ENCODE results near the gene SLC9A9.

The SLC9A9 gene

DNA sequence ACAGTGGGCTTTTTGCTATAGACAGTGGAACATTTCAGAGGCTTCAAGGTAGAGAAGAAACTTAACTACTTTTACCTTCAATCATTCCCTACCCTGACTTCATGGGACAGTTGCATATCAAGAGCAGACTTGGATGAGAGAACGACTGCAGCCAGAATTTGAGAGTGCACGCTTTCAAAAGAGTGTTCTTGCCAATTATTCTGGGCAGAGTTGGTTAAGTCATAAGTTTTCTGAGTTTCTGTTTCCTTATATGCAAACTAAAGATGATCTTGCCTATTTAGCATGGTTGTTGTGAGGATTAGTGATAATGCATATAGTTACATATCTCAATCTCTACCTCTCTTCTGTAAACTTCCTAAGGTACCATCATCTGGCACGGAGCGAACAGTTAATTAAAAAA is 7.6 kb downstream of the SLC9A9 start:
- DNase-seq, result no peak

- no peak for DNase-seq
Observed at GRCh38 chr3:143839980-143840379, 8.3 kb downstream of the SLC9A9 start.

GRCh38 chr3:143837076-143837475 is 11.2 kb downstream of the SLC9A9 start:
- DNase-seq, result no peak

DNA sequence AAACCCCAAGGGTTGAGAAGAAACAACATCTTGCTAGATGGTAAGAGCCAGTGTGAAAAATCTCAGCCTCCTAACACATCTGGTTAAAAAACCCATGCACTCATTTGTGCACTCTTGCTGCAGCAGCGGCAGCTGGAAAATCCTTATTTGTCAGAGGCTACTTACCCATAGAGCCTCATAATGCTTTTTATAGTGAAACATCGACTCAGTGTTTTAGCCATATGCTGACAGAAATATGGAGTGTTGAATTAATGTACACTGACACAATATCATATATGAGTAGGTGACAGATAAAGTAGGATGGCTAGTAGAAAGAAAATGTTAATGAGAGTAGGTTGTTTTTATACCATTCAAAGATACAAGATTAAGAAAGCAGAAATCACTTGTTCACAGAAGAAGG is 13.0 kb downstream of the SLC9A9 start:
- DNase-seq, result peak; percentile 72

- peak; percentile 57 for DNase-seq
Observed at GRCh38 chr3:143832433-143832832, 15.8 kb downstream of the SLC9A9 start.

DNA sequence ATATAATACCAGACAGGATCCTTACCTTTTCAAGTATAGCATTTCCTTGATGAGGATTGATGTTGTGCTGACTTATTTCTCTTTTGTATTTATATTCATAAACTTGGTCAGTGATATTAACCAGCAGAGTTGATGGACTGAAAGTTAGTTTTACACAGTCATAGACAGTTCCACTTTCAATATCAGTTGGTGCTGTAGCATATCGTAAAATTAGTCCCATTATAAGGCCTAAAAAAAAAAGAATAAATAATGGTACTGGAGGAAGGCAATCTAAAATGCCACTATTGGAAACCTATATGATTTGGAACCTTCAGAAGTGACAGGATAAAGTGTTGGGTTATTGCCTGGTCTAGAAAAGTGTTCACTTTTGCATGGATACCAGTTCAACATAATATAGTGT is 16.3 kb downstream of the SLC9A9 start:
- peak; percentile 50 for DNase-seq

DNA sequence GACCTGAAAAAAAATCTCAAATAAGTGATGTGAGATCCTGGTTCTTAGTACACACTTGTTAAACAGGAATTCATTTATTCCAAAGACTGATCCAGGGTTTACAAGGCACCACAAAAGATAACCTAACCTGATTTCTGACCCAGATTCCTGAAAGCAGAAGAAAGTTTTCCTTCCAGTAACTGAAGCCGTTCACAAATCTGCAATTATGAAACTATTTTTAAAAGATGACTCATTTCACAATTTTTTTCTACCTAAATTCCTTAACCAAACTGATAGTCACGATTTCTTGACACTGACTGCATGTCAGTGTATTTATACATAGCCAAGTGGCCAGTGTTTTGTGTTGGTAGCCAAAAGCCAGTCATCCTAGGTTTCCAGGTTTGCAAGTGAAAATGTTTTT is 17.1 kb downstream of the SLC9A9 start:
- peak; percentile 73 for DNase-seq

- no peak for DNase-seq
Observed at GRCh38 chr3:143830786-143831185, 17.5 kb downstream of the SLC9A9 start.

DNA sequence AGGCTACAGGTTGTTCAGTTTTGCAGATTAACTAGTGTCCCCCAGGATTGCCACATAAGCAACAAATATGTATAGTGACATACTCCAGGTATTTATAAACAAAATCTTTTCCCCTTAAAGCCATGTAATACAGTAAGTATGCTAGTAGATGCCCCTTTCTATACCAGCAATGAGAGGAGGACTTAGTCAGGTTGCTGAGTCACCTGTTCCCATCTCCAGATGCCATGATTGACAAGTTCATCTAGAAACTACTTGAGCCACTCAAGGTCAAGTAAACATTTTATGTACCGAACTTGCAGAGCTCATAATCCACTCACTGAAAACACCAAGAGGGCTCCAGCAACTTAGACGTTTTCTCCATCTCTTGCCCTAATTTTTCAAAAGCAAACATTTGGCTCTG is 18.2 kb downstream of the SLC9A9 start:
- DNase-seq, result peak; percentile 46

- no peak for DNase-seq
Observed at GRCh38 chr3:143827425-143827824, 20.8 kb downstream of the SLC9A9 start.

DNA sequence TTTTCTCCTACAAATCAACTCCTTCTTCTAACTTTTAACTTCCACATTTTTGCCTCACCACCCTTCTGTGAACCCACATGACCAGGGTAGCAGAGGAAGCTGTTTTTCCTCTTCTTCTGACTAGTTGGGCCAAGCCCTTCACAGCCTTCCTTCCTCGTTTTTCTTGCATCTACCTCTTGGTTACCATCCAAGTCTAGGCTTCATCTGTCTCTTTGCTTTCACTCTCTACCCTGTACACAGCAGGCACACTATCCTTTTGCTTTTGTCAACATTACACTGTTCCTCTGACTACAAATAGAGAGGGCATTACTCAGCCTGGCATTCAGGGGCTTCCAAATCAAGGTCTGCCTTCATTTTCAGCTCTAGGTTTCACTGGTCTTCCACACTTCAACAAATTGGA is 22.0 kb downstream of the SLC9A9 start:
- no peak for DNase-seq

DNA sequence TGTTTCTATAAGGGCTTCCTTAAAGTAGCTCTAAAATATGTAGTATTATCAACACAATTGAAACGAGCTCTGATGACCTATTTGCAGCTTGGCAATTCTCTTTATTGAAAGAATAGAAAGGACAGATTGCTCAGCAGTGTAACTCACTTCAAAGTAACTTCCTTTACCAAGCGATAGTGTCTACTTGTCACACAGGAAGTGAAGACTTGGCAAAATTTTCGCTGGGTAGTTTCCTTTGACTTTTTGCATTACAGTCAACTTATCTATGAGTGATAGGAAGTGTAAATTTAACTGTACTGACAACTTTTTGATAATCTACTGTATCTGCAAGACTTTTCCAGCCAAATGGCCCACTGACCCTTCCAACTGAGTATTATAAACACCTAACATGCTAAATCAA is 22.8 kb downstream of the SLC9A9 start:
- DNase-seq, result peak; percentile 75

DNA sequence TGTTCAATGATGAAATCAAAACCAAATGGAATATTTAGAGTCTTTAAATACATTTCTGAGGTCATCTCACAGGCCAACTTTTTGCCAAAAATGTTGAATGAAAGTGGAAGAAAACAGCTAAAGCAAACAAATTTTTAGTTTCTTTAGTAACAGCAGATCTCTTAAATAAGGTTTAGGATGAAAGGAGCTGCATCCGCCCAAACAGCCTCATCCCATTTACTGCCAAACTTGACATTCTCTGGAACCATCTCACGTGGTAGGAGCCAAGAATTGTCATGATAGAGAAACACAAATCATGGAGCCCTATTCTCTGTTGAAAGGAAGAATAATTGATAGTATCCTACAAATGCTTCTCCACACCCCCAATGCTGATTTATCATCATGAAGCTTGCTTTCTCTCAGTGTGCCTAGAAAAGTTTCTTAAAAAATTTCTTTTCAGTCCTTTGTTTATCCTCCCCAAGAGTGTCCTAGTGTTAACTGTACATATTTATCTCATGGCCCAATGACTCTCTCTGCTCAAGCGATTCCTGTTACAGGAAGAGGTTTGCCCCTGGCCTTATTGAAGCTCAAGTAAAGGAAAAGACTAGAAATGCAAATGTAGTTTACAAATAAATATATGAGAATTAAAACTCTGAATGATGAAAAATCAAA is 23.4 kb downstream of the SLC9A9 start:
- DNase-seq, result no peak

DNA sequence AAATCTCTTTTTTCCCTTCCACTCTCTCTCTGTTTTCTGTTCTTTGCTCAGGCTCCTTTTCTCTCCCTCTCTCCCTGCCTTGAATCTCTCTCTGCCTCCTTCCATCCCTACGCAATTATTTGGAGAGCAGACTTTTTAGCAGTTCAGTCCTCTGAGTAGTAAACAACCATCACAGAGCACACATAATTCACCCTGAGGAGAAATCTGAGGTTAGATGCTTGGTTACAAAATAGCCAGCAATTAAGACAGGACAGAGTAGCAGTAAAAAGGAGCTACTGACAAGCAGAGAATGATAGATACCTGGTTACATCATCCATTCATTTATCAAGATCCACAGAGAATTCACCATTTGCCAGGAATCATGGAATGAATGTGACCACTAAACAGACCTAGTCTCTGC is 25.5 kb downstream of the SLC9A9 start:
- DNase-seq, result no peak

DNA sequence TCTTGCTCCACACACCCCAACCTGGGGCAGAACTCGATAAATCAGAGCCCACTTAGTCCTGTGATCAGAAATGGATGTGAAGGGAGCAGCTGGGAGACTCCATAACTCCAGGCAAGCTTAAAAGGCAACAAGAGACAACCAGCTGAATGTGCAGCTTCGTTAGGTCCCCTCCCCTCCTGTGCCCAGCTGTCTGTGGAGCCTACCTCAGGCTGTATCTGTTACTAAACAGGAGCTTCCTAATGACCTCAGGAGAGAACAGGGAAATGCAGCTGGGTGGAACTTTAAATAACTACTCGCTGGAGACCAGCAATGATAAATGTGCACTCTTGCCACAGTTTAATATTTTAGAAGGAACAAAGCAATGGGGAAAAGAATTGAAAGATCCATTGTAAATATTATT is 25.9 kb downstream of the SLC9A9 start:
- DNase-seq, result no peak

DNA sequence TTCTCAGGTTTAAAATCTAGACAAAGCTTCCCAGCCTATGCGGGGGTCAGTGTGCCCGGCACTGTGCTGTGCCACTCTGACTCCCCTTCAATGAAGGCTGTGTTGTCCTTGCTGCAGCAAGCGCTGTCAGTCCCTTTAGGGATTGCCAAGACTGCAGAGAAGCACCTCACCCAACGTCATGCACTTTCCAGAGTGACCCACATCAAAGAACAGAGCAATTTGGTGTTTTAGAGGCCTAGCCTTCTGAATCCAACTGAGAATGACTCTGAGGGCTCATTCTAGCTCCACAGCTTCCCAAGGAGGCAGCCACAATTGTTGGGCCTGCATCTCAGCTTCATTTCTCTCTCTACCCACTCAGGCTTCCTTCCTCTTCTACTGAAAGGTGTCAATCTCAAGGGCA is 26.4 kb downstream of the SLC9A9 start:
- no peak for DNase-seq

DNA sequence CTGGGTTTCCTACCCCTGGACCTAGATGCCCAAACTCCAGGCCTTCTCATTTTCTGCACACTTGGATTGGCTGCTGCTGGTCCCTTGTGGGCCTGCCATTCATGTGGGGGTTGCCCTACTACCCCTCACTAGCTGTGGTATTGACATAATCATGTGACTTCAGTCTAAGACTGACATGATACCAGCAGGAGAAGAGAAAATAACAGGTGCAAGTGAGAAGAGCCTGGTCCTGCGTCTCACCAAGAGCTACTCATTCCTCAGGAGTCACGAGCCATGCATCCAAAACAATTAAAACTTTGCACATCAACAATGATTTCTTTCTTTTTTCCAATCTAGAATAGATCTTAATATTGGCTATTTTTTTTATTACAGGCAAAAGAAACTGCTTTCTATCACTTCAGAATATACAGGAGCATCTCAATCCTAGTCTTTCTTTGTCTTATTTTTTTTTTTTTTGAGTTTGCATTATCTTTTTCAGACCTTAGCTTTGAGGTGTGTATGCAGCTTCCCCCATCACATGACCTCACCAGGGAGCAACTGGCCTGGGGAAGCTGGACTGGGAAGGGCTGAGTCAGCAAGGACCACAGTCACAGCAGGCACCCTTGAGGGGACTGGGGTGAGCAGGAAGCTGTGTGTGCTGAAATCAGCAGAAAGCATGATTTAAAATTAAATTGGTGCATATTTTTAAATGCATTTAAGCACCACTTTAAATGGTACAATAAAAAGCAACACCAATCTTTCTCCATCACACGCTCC is 27.6 kb downstream of the SLC9A9 start:
- DNase-seq, result no peak

DNA sequence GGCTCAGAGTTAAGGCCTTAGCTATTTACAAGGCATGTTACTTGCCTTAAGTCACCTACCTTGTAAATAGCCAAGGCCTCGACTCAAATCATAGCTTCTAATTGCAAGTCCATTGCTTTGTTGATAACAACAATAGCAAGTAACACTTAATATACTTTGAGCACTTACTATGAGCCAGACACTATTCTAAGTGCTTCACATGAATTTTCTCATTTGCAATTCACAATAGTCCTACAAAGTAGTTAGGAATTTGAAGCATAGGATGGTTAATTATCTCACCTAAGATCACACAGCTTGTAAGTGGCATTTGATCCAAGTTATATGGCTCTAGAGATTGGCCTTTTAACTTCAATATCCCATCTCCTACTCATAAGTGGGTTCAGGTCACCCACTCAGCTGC is 28.4 kb downstream of the SLC9A9 start:
- DNase-seq, result no peak

- DNase-seq, result peak; percentile 78
Observed at GRCh38 chr3:143814443-143814889, 33.8 kb downstream of the SLC9A9 start.

GRCh38 chr3:143812481-143812880 is 35.8 kb downstream of the SLC9A9 start:
- DNase-seq, result no peak

GRCh38 chr3:143811602-143812001 is 36.7 kb downstream of the SLC9A9 start:
- DNase-seq, result no peak

GRCh38 chr3:143810953-143811265 is 37.4 kb downstream of the SLC9A9 start:
- no peak for DNase-seq

GRCh38 chr3:143810166-143810952 is 37.9 kb downstream of the SLC9A9 start:
- no peak for DNase-seq

- DNase-seq, result no peak
Observed at GRCh38 chr3:143809121-143809621, 39.1 kb downstream of the SLC9A9 start.

Data from activated CD4-positive, alpha-beta T cell treated with anti-CD3 and anti-CD28 coated beads, Interleukin-2, amount 50 U/mL, for 16 hours (primary cell).